ENCODE measurements around the gene PLRG1.

- TF ChIP-seq CTCF (IDR thresholded peaks at IDR 0.05): peak in 2 of 3 donors; percentile 31 to 44
- peak; percentile 62 for TF ChIP-seq POLR2A (IDR thresholded peaks at IDR 0.05)
Observed at GRCh38 chr4:154549894-154550790, at the start of gene PLRG1.
